Measurements from ENCODE around the gene SC5D.

- TF ChIP-seq EP300 (conservative IDR thresholded peaks at IDR 0.05; ENCODE audit: poor library complexity, severe bottlenecking), result no peak
- TF ChIP-seq, protein P1, sequence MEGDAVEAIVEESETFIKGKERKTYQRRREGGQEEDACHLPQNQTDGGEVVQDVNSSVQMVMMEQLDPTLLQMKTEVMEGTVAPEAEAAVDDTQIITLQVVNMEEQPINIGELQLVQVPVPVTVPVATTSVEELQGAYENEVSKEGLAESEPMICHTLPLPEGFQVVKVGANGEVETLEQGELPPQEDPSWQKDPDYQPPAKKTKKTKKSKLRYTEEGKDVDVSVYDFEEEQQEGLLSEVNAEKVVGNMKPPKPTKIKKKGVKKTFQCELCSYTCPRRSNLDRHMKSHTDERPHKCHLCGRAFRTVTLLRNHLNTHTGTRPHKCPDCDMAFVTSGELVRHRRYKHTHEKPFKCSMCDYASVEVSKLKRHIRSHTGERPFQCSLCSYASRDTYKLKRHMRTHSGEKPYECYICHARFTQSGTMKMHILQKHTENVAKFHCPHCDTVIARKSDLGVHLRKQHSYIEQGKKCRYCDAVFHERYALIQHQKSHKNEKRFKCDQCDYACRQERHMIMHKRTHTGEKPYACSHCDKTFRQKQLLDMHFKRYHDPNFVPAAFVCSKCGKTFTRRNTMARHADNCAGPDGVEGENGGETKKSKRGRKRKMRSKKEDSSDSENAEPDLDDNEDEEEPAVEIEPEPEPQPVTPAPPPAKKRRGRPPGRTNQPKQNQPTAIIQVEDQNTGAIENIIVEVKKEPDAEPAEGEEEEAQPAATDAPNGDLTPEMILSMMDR (IDR thresholded peaks at IDR 0.05; ENCODE audit: poor library complexity, severe bottlenecking), result no peak
These were observed 37.8 kb upstream of the SC5D start for GRCh38 chr11:121254756-121255155.
